GM12878 (cell line): ENCODE measurements around the gene CCR7. TPM values are rescaled to one million over a fixed set of nuclear protein-coding genes. Genes with fewer than 3 reads are reported as not detected.

Experiments
- CHD2 ChIP-seq: IDR thresholded peaks from 2 replicates; pipeline ENCODE4 v1.6.1; 2011; ENCODE audit warnings: low read depth, low read length, improper control_type of control experiment, borderline replicate concordance
- DPF2 ChIP-seq: fragments of 450-650 bp; IDR thresholded peaks from 2 replicates; pipeline ENCODE4 v1.6.1; 2017; ENCODE audit warnings: mild to moderate bottlenecking
- ESRRA ChIP-seq: IDR thresholded peaks from 2 replicates; pipeline ENCODE4 v1.6.1; 2012; ENCODE audit warnings: mild to moderate bottlenecking, low read length, improper control_type of control experiment
- FOXM1 ChIP-seq: IDR thresholded peaks from 2 replicates; pipeline ENCODE4 v1.6.1; 2012; ENCODE audit warnings: low read depth, mild to moderate bottlenecking, inconsistent platforms, low read length, moderate library complexity
- GABPA ChIP-seq: IDR thresholded peaks from 2 replicates; pipeline ENCODE4 v1.6.1; 2014; ENCODE audit warnings: antibody characterized with exemption, low read depth, mild to moderate bottlenecking, inconsistent platforms
- IKZF1 ChIP-seq: fragments of 450-650 bp; conservative IDR thresholded peaks from 2 replicates; pipeline ENCODE4 v1.6.1; 2017; ENCODE audit warnings: antibody characterized with exemption, mild to moderate bottlenecking
- JUND ChIP-seq: IDR thresholded peaks from 2 replicates; pipeline ENCODE4 v1.6.1; 2012; ENCODE audit warnings: low read depth, mild to moderate bottlenecking, low read length, improper control_type of control experiment, moderate library complexity
- MAX ChIP-seq: IDR thresholded peaks from 2 replicates; pipeline ENCODE4 v1.6.1; 2012; ENCODE audit warnings: low read depth, low read length, improper control_type of control experiment
- MEF2B ChIP-seq: fragments of 450-650 bp; IDR thresholded peaks from 2 replicates; pipeline ENCODE4 v1.6.1; 2018; ENCODE audit warnings: mild to moderate bottlenecking, moderate library complexity; ENCODE audit not compliant: partially characterized antibody, poor library complexity, severe bottlenecking
- PBX3 ChIP-seq: IDR thresholded peaks from 2 replicates; pipeline ENCODE4 v1.6.1; 2011; ENCODE audit warnings: mild to moderate bottlenecking, low read depth, low read length, moderate library complexity; ENCODE audit not compliant: insufficient replicate concordance
- PRDM15 ChIP-seq: fragments of 450-650 bp; formaldehyde crosslinking; IDR thresholded peaks from 2 replicates; pipeline ENCODE4 v1.4.0; 2020; ENCODE audit warnings: mild to moderate bottlenecking, moderate library complexity
- RCOR1 ChIP-seq: conservative IDR thresholded peaks from 2 replicates; pipeline ENCODE4 v1.6.1; 2012; ENCODE audit warnings: low read depth, low read length, improper control_type of control experiment
- SUZ12 ChIP-seq: fragments of 200-600 bp; sonication (generic); IDR thresholded peaks from one replicate; pipeline ENCODE4 v1.6.1; 2018; ENCODE audit warnings: antibody characterized with exemption, mild to moderate bottlenecking; ENCODE audit not compliant: unreplicated experiment
- USF2 ChIP-seq: IDR thresholded peaks from 2 replicates; pipeline ENCODE4 v1.6.1; 2011; ENCODE audit warnings: low read depth, low read length, improper control_type of control experiment, borderline replicate concordance
- WRNIP1 ChIP-seq: IDR thresholded peaks from 2 replicates; pipeline ENCODE4 v1.6.1; 2011; ENCODE audit warnings: low read depth, low read length, improper control_type of control experiment, borderline replicate concordance
- ZNF384 ChIP-seq: IDR thresholded peaks from 2 replicates; pipeline ENCODE4 v1.6.1; 2012; ENCODE audit warnings: low read depth, mild to moderate bottlenecking, low read length, improper control_type of control experiment, borderline replicate concordance
- ZNF687 ChIP-seq: fragments of 450-650 bp; IDR thresholded peaks from 2 replicates; pipeline ENCODE4 v1.6.1; 2017; ENCODE audit warnings: mild to moderate bottlenecking, moderate library complexity
- ZZZ3 ChIP-seq: IDR thresholded peaks from 2 replicates; pipeline ENCODE4 v1.6.1; 2011; ENCODE audit warnings: low read depth; ENCODE audit not compliant: control insufficient read depth, insufficient read length
- polyA plus RNA-seq, 11 experiments: library from polyadenylated mRNA; depleted of rRNA in 4 of 11; unstranded in 6 of 11; stranded (reverse) in 5 of 11; fragments of >200 nt; fragmentation: Nextera tagmentation in 4 of 11; fragmentation: Illumina TruSeq in 1 of 11; extraction: Ambion mirVana in 4 of 11; extraction: Trizol in 1 of 11; gene quantifications; 1 replicate in 1 of 11; 2 replicates in 10 of 11; pipeline versions ENCODE4 v1.2.1 to v1.2.3, GENCODE V29; 2011 to 2016; ENCODE audit warnings: inconsistent platforms in 2 of 11, missing spikeins in 2 of 11, low read depth in 1 of 11
- total RNA-seq, 4 experiments: library from RNA; depleted of rRNA in 3 of 4; stranded (reverse); fragments of >200 nt in 3 of 4; fragmentation: Illumina TruSeq in 1 of 4; extraction: Trizol in 1 of 4; gene quantifications; 2 replicates each; pipeline versions ENCODE4 v1.2.1 to v1.2.3, GENCODE V29; 2013 to 2021

The CCR7 gene
- total and polyA plus RNA-seq, 10 of the 15 experiments (the other 5 are each of a cell fraction or from before 2014, with no cell fraction given) = 131 to 1,171 (median 260) TPM

GRCh38 chr17:40551879-40552768 lies 13.1 kb downstream of the CCR7 start (continued):
- TF ChIP-seq ZNF687 = peak; percentile 45; the same call in 1 of the 2 replicates
- TF ChIP-seq CHD2 = peak; percentile 86; the same call in 1 of the 2 replicates
- no peak for TF ChIP-seq SUZ12
- no peak for TF ChIP-seq JUND
- no peak for TF ChIP-seq ZNF384
- 0 out of 2 replicates have a peak, but pooled peaks have one; percentile 11 for TF ChIP-seq DPF2
- TF ChIP-seq RCOR1 = 0 out of 2 replicates have a peak, but pooled peaks have one; percentile 89
- TF ChIP-seq ZZZ3 = no peak
- TF ChIP-seq USF2 = no peak; the same call in 1 of the 2 replicates
- TF ChIP-seq ESRRA = no peak
- TF ChIP-seq PRDM15 (CRISPR knock-in tag) = peak; percentile 19
- 0 out of 2 replicates have a peak, but pooled peaks have one; percentile 6 for TF ChIP-seq MAX
- TF ChIP-seq IKZF1 = peak; percentile 69
- no peak for TF ChIP-seq GABPA
- TF ChIP-seq WRNIP1 = 0 out of 2 replicates have a peak, but pooled peaks have one; percentile 45
- peak; percentile 10 for TF ChIP-seq MEF2B
- TF ChIP-seq FOXM1 = peak; percentile 37; the same call in 1 of the 2 replicates
- peak; percentile 25 for TF ChIP-seq PBX3
